HG02763 (cell line): ENCODE measurements around the gene PYDC2.

Experiments
- ATAC-seq: cut with Tn5 transposase; IDR thresholded peaks from one replicate; pipeline ENCODE4 v1.9.1; 2021; ENCODE audit warnings: mild to moderate bottlenecking, moderate library complexity; ENCODE audit not compliant: unreplicated experiment

Gene PYDC2

GRCh38 chr3:191461113-191461595 lies at the start of gene PYDC2:
TSS of gene PYDC2 (plus strand) at chr3:191461163. CDS start at chr3:191461163, 0 bp downstream.
- ATAC-seq, result no peak

- ATAC-seq, result no peak
Measured at GRCh38 chr3:191412759-191413158, 48.2 kb upstream of the PYDC2 start.

GRCh38 chr3:191414286-191414685 lies 46.7 kb upstream of the PYDC2 start:
- ATAC-seq, result no peak

- no peak for ATAC-seq
Measured at GRCh38 chr3:191414732-191415131, 46.2 kb upstream of the PYDC2 start.

GRCh38 chr3:191415566-191415965 lies 45.4 kb upstream of the PYDC2 start:
- no peak for ATAC-seq

- no peak for ATAC-seq
Measured at GRCh38 chr3:191417457-191417729, 43.6 kb upstream of the PYDC2 start.

GRCh38 chr3:191420771-191421170 lies 40.2 kb upstream of the PYDC2 start:
- no peak for ATAC-seq

- no peak for ATAC-seq
Measured at GRCh38 chr3:191424881-191425280, 36.1 kb upstream of the PYDC2 start.

- ATAC-seq, result no peak
Measured at GRCh38 chr3:191425322-191425734, 35.6 kb upstream of the PYDC2 start.

- no peak for ATAC-seq
Measured at GRCh38 chr3:191426311-191426710, 34.7 kb upstream of the PYDC2 start.

- ATAC-seq, result no peak
Measured at GRCh38 chr3:191428177-191428576, 32.8 kb upstream of the PYDC2 start.

GRCh38 chr3:191430103-191430502 lies 30.9 kb upstream of the PYDC2 start:
- no peak for ATAC-seq

GRCh38 chr3:191431160-191431822 lies 29.7 kb upstream of the PYDC2 start:
- no peak for ATAC-seq

GRCh38 chr3:191432162-191432561 lies 28.8 kb upstream of the PYDC2 start:
- ATAC-seq, result no peak

- no peak for ATAC-seq
Measured at GRCh38 chr3:191434024-191434423, 26.9 kb upstream of the PYDC2 start.

- no peak for ATAC-seq
Measured at GRCh38 chr3:191435981-191436380, 25.0 kb upstream of the PYDC2 start.

GRCh38 chr3:191438150-191438814 lies 22.7 kb upstream of the PYDC2 start:
- no peak for ATAC-seq

- no peak for ATAC-seq
Measured at GRCh38 chr3:191440532-191440931, 20.4 kb upstream of the PYDC2 start.

GRCh38 chr3:191441687-191442086 lies 19.3 kb upstream of the PYDC2 start:
- no peak for ATAC-seq

GRCh38 chr3:191444569-191444968 lies 16.4 kb upstream of the PYDC2 start:
- ATAC-seq, result no peak

GRCh38 chr3:191449256-191449655 lies 11.7 kb upstream of the PYDC2 start:
- ATAC-seq, result no peak

GRCh38 chr3:191455257-191455952 lies 5.6 kb upstream of the PYDC2 start:
- no peak for ATAC-seq
